Measurements from ENCODE around the gene TMEM255B.

GRCh38 chr13:113742445-113743120, 16.4 kb upstream of the TMEM255B start:
- TF ChIP-seq MLX (CRISPR knock-in tag; IDR thresholded peaks at IDR 0.05) (no peak), NR2C2 (CRISPR knock-in tag; IDR thresholded peaks at IDR 0.05) (no peak), ZNF423 (CRISPR knock-in tag; IDR thresholded peaks at IDR 0.05) (no peak), USF1 (CRISPR knock-in tag; IDR thresholded peaks at IDR 0.05) (no peak)
